BJ (cell line): ENCODE measurements around the gene RPUSD2. TPM values are rescaled to one million over a fixed set of nuclear protein-coding genes. Genes with fewer than 3 reads are reported as not detected.
"Not testable (repeated sequence)": the region's sequence is repeated elsewhere in the genome, so short reads cannot be mapped to it uniquely, and the experiment has no call there.

Source experiments
- CTCF ChIA-PET: fragments of 350-600 bp; formaldehyde crosslinking; extraction: SDS; loops from one replicate; lab custom pipeline; 2021; ENCODE audit warnings: antibody characterized with exemption, inconsistent platforms; lab: Yijun Ruan, JAX
- POLR2A ChIA-PET: fragments of 300-600 bp; sonication (Branson Sonifier 250); formaldehyde crosslinking; extraction: SDS; loops from one replicate; lab custom pipeline; 2021; ENCODE audit warnings: antibody characterized with exemption; lab: Charles Lee
- DNase-seq: peaks from one replicate; pipeline ENCODE4 v3.0.0-alpha.2; 2011; ENCODE audit warnings: low read depth
- H3K27me3 ChIP-seq: 2 replicates; pipeline ENCODE4 v1.6.0; 2011; ENCODE audit warnings: low read length; ENCODE audit not compliant: control insufficient read depth, insufficient read depth
- H3K36me3 ChIP-seq: 2 replicates; pipeline ENCODE4 v1.5.1; 2011; ENCODE audit warnings: low read length; ENCODE audit not compliant: control insufficient read depth, insufficient read depth
- H3K4me3 ChIP-seq: 2 replicates; pipeline ENCODE4 v1.5.1; 2011; ENCODE audit warnings: low read depth, mild to moderate bottlenecking, control low read depth, low read length
- polyA plus RNA-seq: library from polyadenylated mRNA; depleted of rRNA; stranded (reverse); fragments of >200 nt; gene quantifications from 2 replicates; pipeline ENCODE4 v1.2.3, GENCODE V29; 2011
- TF ChIP-seq, protein P1 (sequence below): IDR thresholded peaks from 2 replicates; pipeline ENCODE4 v1.5.1; 2011; ENCODE audit warnings: low read depth, mild to moderate bottlenecking, control low read depth, inconsistent platforms, low read length, moderate library complexity; ENCODE audit not compliant: insufficient read depth

The RPUSD2 gene
- polyA plus RNA-seq, 1 experiment, result 9.3 TPM

- peaks cover 3% of the 10 kb centered on the region for H3K36me3 ChIP-seq
- H3K4me3 ChIP-seq, result no peak overlapping the region
- POLR2A ChIA-PET, result no interaction called here
- H3K27me3 ChIP-seq, result no peaks in the 10 kb centered on the region
- no peak for DNase-seq
- CTCF ChIA-PET, result interaction anchor here (2.3 kb wide), 1 partner anchor 11 kb away, joined by 7 read pairs; no protein-coding TSS in a partner anchor
- TF ChIP-seq, protein P1, sequence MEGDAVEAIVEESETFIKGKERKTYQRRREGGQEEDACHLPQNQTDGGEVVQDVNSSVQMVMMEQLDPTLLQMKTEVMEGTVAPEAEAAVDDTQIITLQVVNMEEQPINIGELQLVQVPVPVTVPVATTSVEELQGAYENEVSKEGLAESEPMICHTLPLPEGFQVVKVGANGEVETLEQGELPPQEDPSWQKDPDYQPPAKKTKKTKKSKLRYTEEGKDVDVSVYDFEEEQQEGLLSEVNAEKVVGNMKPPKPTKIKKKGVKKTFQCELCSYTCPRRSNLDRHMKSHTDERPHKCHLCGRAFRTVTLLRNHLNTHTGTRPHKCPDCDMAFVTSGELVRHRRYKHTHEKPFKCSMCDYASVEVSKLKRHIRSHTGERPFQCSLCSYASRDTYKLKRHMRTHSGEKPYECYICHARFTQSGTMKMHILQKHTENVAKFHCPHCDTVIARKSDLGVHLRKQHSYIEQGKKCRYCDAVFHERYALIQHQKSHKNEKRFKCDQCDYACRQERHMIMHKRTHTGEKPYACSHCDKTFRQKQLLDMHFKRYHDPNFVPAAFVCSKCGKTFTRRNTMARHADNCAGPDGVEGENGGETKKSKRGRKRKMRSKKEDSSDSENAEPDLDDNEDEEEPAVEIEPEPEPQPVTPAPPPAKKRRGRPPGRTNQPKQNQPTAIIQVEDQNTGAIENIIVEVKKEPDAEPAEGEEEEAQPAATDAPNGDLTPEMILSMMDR, result no peak
These were observed 9.8 kb downstream of the RPUSD2 start for GRCh38 chr15:40578892-40579291.

- POLR2A ChIA-PET, CTCF ChIA-PET: not testable (repeated sequence)
These were observed 12.7 kb downstream of the RPUSD2 start for GRCh38 chr15:40581796-40582195.

GRCh38 chr15:40582726-40583246 is 13.7 kb downstream of the RPUSD2 start:
- no peak for DNase-seq
- H3K36me3 ChIP-seq, result no peaks in the 10 kb centered on the region
- ChIA-PET POLR2A (no interaction called here), CTCF (interaction anchor here (0.7 kb wide), 1 partner anchor 275 kb away, joined by 4 read pairs; the partner anchor contains the start of gene PLCB2)
- no peak overlapping the region for H3K4me3 ChIP-seq
- TF ChIP-seq, protein P1, result no peak
- no peaks in the 10 kb centered on the region for H3K27me3 ChIP-seq

More at GRCh38 chr15:40581796-40582195, 12.7 kb downstream of the RPUSD2 start:
- not testable (repeated sequence) for H3K27me3 ChIP-seq, DNase-seq, H3K36me3 ChIP-seq, H3K4me3 ChIP-seq

DNA sequence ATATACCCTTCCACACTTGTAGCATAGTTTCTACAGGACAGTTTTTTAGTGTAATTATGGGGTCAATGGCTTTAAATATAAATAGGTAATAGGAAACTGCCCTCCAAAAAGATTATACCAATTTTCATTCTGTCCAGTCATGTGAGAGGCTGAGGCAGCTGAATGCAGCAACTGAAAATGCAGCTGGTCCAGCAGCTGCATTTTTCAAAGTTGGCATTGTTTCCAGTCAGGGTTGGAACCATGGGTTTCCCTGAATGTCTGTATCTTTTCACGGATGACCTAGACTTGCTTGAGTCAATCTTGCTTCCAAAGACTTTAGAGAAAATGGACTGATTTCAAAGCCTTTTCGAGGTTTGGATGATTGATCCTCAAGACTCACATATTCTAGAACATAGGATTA is 15.1 kb downstream of the RPUSD2 start:
- POLR2A ChIA-PET, result no interaction called here
- TF ChIP-seq, protein P1, result no peak
- Histone ChIP-seq H3K4me3 (no peak overlapping the region), H3K36me3 (no peaks in the 10 kb centered on the region), H3K27me3 (no peaks in the 10 kb centered on the region; the same call in 1 of the 2 replicates)
- no peak for DNase-seq
- CTCF ChIA-PET, result no interaction called here

DNA sequence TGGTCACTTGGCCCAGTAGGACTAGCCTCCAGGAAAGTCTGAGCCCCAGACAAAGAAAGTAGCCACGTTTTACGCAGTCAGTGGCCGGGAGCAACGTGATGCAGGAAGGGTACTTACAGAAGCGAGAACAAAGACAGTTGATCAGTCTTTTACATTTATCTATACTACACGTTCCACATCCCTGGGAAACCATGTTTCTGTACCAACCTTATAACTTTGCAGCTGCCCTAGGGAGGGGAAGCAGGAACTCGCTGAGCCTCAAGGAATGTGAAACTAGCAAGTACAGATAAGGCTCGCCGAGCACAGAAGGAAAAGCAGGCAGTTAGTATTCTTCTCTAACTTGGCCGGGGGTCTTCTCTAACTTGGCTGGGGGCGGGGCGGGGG is 21.6 kb downstream of the RPUSD2 start:
- Histone ChIP-seq H3K36me3 (no peaks in the 10 kb centered on the region), H3K4me3 (no peak overlapping the region), H3K27me3 (no peaks in the 10 kb centered on the region; the same call in 1 of the 2 replicates)
- ChIA-PET POLR2A (no interaction called here), CTCF (interaction anchor here (1.1 to 3.7 kb wide), 10 partner anchors 9 to 800 kb away, joined by 3 to 16 read pairs (median 5); partner anchors contain the start of gene RPUSD2)
- DNase-seq, result no peak
- TF ChIP-seq, protein P1, result no peak
